K562 (cell line): ENCODE measurements around the gene SLC2A10. TPM values are rescaled to one million over a fixed set of nuclear protein-coding genes. Genes with fewer than 3 reads are reported as not detected.

Experiments used
- CBX3 ChIP-seq, 2 experiments: IDR thresholded peaks; 1 replicate in 1 of 2; 2 replicates in 1 of 2; pipeline ENCODE4 v1.6.1; 2012; ENCODE audit warnings: inconsistent platforms in 2 of 2, low read length in 2 of 2, borderline replicate concordance in 1 of 2, control low read depth in 1 of 2
- ELF1 ChIP-seq: fragments of 200-800 bp; sonication (Bioruptor generic); IDR thresholded peaks from 2 replicates; pipeline ENCODE4 v1.6.1; 2016; ENCODE audit warnings: missing genetic modification characterization, missing compliant biosample characterization
- FOS ChIP-seq: IDR thresholded peaks from 3 replicates; pipeline ENCODE4 v1.6.1; 2011; ENCODE audit not compliant: insufficient read length; ENCODE audit errors: extremely low read depth
- HNRNPH1 ChIP-seq: fragments of 200-400 bp; formaldehyde crosslinking; optimal IDR thresholded peaks from 2 replicates; pipeline ENCODE3; 2017; ENCODE audit warnings: low read depth, mild to moderate bottlenecking, low read length, moderate library complexity
- ILK ChIP-seq: fragments of 450-650 bp; IDR thresholded peaks from 2 replicates; pipeline ENCODE4 v1.6.1; 2016; ENCODE audit warnings: missing genetic modification characterization, low read depth, mild to moderate bottlenecking, missing compliant biosample characterization, moderate library complexity, borderline replicate concordance
- MBD2 ChIP-seq: sonication (generic); IDR thresholded peaks from 2 replicates; pipeline ENCODE4 v1.6.1; 2016; ENCODE audit warnings: low read depth, borderline replicate concordance
- MCM7 ChIP-seq, 2 experiments: fragments of 450-650 bp; IDR thresholded peaks; 2 replicates each; pipeline ENCODE4 v1.6.1; 2016 to 2018
- NBN ChIP-seq: fragments of 450-650 bp; IDR thresholded peaks from 2 replicates; pipeline ENCODE4 v1.6.1; 2016; ENCODE audit warnings: low read depth, mild to moderate bottlenecking
- RBM25 ChIP-seq: fragments of 200-400 bp; formaldehyde crosslinking; IDR thresholded peaks from 2 replicates; pipeline ENCODE4 v1.6.1; 2018; ENCODE audit warnings: low read length, low read depth, moderate library complexity; ENCODE audit not compliant: severe bottlenecking
- SLC30A9 ChIP-seq: fragments of 250-450 bp; sonication (Bioruptor Pico); IDR thresholded peaks from 2 replicates; pipeline ENCODE4 v1.8.0; 2022; ENCODE audit warnings: mild to moderate bottlenecking, moderate library complexity
- SMAD3 ChIP-seq: fragments of 450-650 bp; formaldehyde crosslinking; conservative IDR thresholded peaks from 2 replicates; pipeline ENCODE4 v1.4.0; 2020; ENCODE audit warnings: mild to moderate bottlenecking
- SMARCB1 ChIP-seq: IDR thresholded peaks from 2 replicates; pipeline ENCODE4 v1.6.1; 2011; ENCODE audit warnings: improper control_type of control experiment, low read depth; ENCODE audit not compliant: insufficient read length
- ZNF174 ChIP-seq: fragments of 250-450 bp; sonication (Bioruptor Pico); IDR thresholded peaks from 2 replicates; pipeline ENCODE4 v1.4.0; 2020; ENCODE audit warnings: mild to moderate bottlenecking
- ZNF311 ChIP-seq: fragments of 250-450 bp; sonication (Bioruptor Pico); IDR thresholded peaks from 2 replicates; pipeline ENCODE4 v1.4.0; 2020; ENCODE audit warnings: mild to moderate bottlenecking, moderate library complexity
- polyA plus RNA-seq, 8 experiments: library from polyadenylated mRNA; depleted of rRNA in 4 of 8; stranded (reverse) in 5 of 8; unstranded in 3 of 8; fragments of >200 nt; fragmentation: Nextera tagmentation in 2 of 8; fragmentation: Illumina TruSeq in 1 of 8; extraction: Ambion mirVana in 2 of 8; extraction: Trizol in 1 of 8; gene quantifications; 2 replicates each; pipeline versions ENCODE4 v1.2.1 to v1.2.3, GENCODE V29; 2011 to 2014; ENCODE audit warnings: inconsistent platforms in 1 of 8, missing spikeins in 1 of 8
- total RNA-seq, 7 experiments: library from RNA; depleted of rRNA in 6 of 7; stranded (reverse); fragments of >200 nt in 6 of 7; fragmentation: Illumina TruSeq in 2 of 7; extraction: Trizol in 2 of 7; gene quantifications; 2 replicates each; pipeline versions ENCODE4 v1.2.1 to v1.2.3, GENCODE V29; 2011 to 2021; ENCODE audit warnings: low replicate concordance in 1 of 7
- TF ChIP-seq, protein P1 (sequence below): fragments of 450-650 bp; IDR thresholded peaks from 2 replicates; pipeline ENCODE4 v1.6.1; 2016; ENCODE audit warnings: missing biosample characterization, missing genetic modification characterization
- TF ChIP-seq, protein P2 (sequence below): fragments of 450-650 bp; IDR thresholded peaks from 2 replicates; pipeline ENCODE4 v1.6.1; 2016
- TF ChIP-seq, protein P3 (sequence below), 2 experiments: IDR thresholded peaks in 1 of 2; conservative IDR thresholded peaks in 1 of 2; 2 replicates each; pipeline ENCODE4 v1.6.1; 2016; ENCODE audit warnings: low read depth in 2 of 2, mild to moderate bottlenecking in 1 of 2, missing compliant biosample characterization in 1 of 2, missing genetic modification characterization in 1 of 2, moderate library complexity in 1 of 2
- TF ChIP-seq, protein P4 (sequence below): sonication (generic); formaldehyde crosslinking; IDR thresholded peaks from 2 replicates; pipeline ENCODE4 v1.8.0; 2022; ENCODE audit warnings: missing genetic modification reagents, mild to moderate bottlenecking, borderline replicate concordance

SLC2A10 gene
- total and polyA plus RNA-seq, 9 of the 15 experiments (the other 6 are each of a cell fraction or from before 2014, with no cell fraction given) = 0.01 to 1.8 (median 0.10) TPM

DNA sequence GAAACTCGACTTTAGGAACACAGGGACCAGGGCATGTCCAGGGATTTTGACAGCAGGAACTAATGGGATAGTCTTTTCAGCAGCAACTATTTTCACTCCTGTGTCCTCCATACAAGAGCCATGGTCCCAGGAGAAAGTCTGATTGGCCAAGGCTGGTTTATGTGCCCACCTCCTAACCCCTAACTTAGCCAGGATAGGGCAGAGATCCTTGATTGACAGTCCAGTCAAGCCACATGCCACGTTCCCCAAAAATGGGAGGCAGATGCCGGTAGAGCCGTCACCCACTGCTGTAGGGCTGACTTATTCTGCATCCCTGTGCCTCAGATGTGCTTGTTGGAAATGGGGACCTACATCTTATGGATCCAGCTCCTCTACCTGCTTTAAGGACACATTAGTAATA is 22.3 kb downstream of the SLC2A10 start (continued):
- TF ChIP-seq ILK (tag) (no peak), MCM7 (IDR thresholded peaks at IDR 0.05) (no peak), ELF1 (tag) (no peak), SMAD3 (CRISPR knock-in tag) (no peak), ZNF311 (CRISPR knock-in tag) (no peak), NBN (no peak), ZNF174 (no peak), SLC30A9 (no peak), MBD2 (peak; percentile 28; the same call in 1 of the 2 replicates), HNRNPH1 (no peak), RBM25 (peak; percentile 34), CBX3 (IDR thresholded peaks at IDR 0.05; ENCODE audit: borderline replicate concordance in 1 of 2, low read length in 2 of 2) (no peak), SMARCB1 (no peak), FOS (peak; percentile 58)
- TF ChIP-seq, protein P1, sequence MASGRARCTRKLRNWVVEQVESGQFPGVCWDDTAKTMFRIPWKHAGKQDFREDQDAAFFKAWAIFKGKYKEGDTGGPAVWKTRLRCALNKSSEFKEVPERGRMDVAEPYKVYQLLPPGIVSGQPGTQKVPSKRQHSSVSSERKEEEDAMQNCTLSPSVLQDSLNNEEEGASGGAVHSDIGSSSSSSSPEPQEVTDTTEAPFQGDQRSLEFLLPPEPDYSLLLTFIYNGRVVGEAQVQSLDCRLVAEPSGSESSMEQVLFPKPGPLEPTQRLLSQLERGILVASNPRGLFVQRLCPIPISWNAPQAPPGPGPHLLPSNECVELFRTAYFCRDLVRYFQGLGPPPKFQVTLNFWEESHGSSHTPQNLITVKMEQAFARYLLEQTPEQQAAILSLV = no peak
- TF ChIP-seq, protein P2, sequence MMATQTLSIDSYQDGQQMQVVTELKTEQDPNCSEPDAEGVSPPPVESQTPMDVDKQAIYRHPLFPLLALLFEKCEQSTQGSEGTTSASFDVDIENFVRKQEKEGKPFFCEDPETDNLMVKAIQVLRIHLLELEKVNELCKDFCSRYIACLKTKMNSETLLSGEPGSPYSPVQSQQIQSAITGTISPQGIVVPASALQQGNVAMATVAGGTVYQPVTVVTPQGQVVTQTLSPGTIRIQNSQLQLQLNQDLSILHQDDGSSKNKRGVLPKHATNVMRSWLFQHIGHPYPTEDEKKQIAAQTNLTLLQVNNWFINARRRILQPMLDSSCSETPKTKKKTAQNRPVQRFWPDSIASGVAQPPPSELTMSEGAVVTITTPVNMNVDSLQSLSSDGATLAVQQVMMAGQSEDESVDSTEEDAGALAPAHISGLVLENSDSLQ = peak; percentile 97
- TF ChIP-seq, protein P3, sequence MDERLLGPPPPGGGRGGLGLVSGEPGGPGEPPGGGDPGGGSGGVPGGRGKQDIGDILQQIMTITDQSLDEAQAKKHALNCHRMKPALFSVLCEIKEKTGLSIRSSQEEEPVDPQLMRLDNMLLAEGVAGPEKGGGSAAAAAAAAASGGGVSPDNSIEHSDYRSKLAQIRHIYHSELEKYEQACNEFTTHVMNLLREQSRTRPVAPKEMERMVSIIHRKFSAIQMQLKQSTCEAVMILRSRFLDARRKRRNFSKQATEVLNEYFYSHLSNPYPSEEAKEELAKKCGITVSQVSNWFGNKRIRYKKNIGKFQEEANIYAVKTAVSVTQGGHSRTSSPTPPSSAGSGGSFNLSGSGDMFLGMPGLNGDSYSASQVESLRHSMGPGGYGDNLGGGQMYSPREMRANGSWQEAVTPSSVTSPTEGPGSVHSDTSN (CRISPR knock-in tag; IDR thresholded peaks at IDR 0.05; ENCODE audit: low read depth) = peak; percentile 71
- TF ChIP-seq, protein P3 (tag; conservative IDR thresholded peaks at IDR 0.05; ENCODE audit: low read depth) = peak; percentile 73
- TF ChIP-seq, protein P4, sequence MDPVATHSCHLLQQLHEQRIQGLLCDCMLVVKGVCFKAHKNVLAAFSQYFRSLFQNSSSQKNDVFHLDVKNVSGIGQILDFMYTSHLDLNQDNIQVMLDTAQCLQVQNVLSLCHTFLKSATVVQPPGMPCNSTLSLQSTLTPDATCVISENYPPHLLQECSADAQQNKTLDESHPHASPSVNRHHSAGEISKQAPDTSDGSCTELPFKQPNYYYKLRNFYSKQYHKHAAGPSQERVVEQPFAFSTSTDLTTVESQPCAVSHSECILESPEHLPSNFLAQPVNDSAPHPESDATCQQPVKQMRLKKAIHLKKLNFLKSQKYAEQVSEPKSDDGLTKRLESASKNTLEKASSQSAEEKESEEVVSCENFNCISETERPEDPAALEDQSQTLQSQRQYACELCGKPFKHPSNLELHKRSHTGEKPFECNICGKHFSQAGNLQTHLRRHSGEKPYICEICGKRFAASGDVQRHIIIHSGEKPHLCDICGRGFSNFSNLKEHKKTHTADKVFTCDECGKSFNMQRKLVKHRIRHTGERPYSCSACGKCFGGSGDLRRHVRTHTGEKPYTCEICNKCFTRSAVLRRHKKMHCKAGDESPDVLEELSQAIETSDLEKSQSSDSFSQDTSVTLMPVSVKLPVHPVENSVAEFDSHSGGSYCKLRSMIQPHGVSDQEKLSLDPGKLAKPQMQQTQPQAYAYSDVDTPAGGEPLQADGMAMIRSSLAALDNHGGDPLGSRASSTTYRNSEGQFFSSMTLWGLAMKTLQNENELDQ (CRISPR knock-in tag) = no peak
- TF ChIP-seq, all 486 proteins: peak for 7
